Astrocyte of the cerebellum (primary cell): ENCODE results near the gene OLIG2.

Source experiments
- DNase-seq: peaks from one replicate; pipeline ENCODE4 v3.0.0-alpha.2; 2011; ENCODE audit warnings: low read depth
- H3K4me3 ChIP-seq: 2 replicates; pipeline ENCODE4 v1.5.1; 2011; ENCODE audit warnings: mild to moderate bottlenecking, low read depth, low read length, moderate library complexity
- CTCF ChIP-seq: IDR thresholded peaks from 2 replicates; pipeline ENCODE4 v1.5.1; 2012; ENCODE audit warnings: low read length, low read depth, moderate library complexity, mild to moderate bottlenecking; ENCODE audit errors: missing control alignments
- in situ Hi-C: cut with HindIII; loops from 2 replicates; pipeline ENCODE4 v1.10.0; 2017; ENCODE audit warnings: low sequenced_read_pairs

OLIG2 gene

GRCh38 chr21:33073636-33074035, 47.9 kb downstream of the OLIG2 start:
- in situ Hi-C loops, result no loop called here
- no peak for TF ChIP-seq CTCF
- DNase-seq, result no peak
- H3K4me3 ChIP-seq, result no peak overlapping the region

- no peak for DNase-seq
- in situ Hi-C loops, result no loop called here
- TF ChIP-seq CTCF, result no peak
- H3K4me3 ChIP-seq, result no peak overlapping the region
Measured at GRCh38 chr21:33075128-33075527, 49.4 kb downstream of the OLIG2 start.

GRCh38 chr21:33075596-33076195, 50.0 kb downstream of the OLIG2 start:
- DNase-seq, result no peak
- no peak for TF ChIP-seq CTCF
- in situ Hi-C loops, result no loop called here
- H3K4me3 ChIP-seq, result no peak overlapping the region

- in situ Hi-C loops, result no loop called here
Measured at GRCh38 chr21:33076600-33077329, 51.0 kb downstream of the OLIG2 start.

More at GRCh38 chr21:33076600-33077329, 51.0 kb downstream of the OLIG2 start:
- no peak for DNase-seq
- no peak overlapping the region for H3K4me3 ChIP-seq
- no peak for TF ChIP-seq CTCF
